GM21717 (cell line): ENCODE results near the gene MAPK1IP1L.
A peak's percentile ranks its signal among the peaks of the same experiment; 100 is the strongest.

ENCODE experiments used
- ATAC-seq: cut with Tn5 transposase; IDR thresholded peaks from one replicate; pipeline ENCODE4 v1.9.1; 2021; ENCODE audit warnings: mild to moderate bottlenecking, moderate library complexity; ENCODE audit not compliant: unreplicated experiment

Gene MAPK1IP1L

GRCh38 chr14:55094292-55095157 is 43.1 kb downstream of the MAPK1IP1L start:
- no peak for ATAC-seq

DNA sequence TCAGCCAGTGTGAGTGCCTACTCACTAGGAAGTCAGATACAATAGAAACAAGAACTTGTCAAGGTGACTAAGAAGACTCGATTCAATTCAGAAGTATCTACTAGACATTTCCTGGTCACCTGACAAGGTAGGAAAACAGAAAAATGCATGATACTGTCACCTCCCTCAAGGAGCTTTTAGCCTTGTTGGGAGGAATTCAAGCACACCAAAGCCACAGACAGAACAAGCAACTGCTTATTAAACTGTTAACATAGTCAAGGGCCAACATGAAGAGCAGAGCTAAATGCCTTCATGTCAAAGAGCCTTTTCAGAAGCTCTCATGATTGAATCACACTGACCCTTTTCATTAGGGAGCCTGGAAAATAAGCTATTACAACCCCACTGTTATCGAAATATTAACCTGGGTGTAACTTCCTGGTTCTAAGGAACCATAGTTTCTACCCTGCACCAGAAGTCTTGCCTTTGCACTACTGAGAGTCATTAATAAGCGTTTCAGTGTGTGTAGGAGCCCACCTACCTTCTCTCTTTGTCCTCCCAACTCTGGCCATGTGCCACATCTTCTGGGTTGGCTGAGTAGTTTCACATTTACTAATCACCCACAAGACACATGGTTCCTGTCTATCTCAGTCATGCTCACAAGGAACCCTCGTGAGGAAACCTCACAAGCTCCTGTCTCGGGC is 46.6 kb downstream of the MAPK1IP1L start:
- ATAC-seq = peak; percentile 71

DNA sequence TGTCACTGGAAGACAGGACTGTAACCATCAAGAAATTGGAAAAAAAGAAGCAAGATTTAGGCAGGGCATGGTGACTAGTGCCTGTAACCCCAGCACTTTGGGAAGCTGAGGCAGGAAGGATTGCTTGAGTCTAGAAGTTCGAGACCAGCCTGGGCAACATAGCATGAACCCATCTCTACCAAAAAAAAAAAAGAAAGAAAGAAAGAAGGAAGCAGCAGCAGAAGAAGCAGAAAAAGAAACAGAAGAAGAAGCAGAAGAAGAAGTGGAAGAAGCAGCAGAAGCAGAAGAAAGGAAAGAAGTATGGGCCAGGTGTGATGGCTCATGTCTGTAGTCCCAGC is 47.1 kb downstream of the MAPK1IP1L start:
- ATAC-seq = no peak

GRCh38 chr14:55099756-55100155 is 48.3 kb downstream of the MAPK1IP1L start:
- ATAC-seq = no peak

GRCh38 chr14:55101698-55102097 is 50.3 kb downstream of the MAPK1IP1L start:
- ATAC-seq = no peak

- ATAC-seq = peak; percentile 67
These were observed 50.7 kb downstream of the MAPK1IP1L start for GRCh38 chr14:55102141-55102621.

GRCh38 chr14:55103005-55103640 is 51.7 kb downstream of the MAPK1IP1L start:
- ATAC-seq = no peak

GRCh38 chr14:55103971-55104954 is 52.8 kb downstream of the MAPK1IP1L start:
- no peak for ATAC-seq

GRCh38 chr14:55105991-55106390 is 54.5 kb downstream of the MAPK1IP1L start:
- no peak for ATAC-seq

GRCh38 chr14:55107766-55108554 is 56.5 kb downstream of the MAPK1IP1L start:
- ATAC-seq = peak; percentile 57

DNA sequence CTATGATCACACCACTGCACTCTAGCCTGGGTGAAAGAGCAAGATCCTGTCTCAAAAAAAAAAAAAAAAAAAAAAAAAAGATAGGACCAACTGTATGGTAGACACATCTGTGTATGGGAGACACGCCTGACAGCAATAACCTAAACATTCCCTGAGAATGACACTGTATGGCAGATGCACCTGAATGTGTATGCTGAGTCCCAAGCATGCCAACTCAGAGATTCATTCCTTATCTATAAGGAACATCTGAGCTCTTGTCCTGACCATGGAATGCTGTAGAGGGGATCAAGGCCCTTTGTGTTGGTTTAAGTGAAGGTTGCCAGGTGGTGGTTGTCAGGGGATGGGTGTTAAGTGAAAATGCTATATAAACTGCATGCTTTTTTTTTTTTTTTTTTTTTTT is 58.4 kb downstream of the MAPK1IP1L start:
- no peak for ATAC-seq

DNA sequence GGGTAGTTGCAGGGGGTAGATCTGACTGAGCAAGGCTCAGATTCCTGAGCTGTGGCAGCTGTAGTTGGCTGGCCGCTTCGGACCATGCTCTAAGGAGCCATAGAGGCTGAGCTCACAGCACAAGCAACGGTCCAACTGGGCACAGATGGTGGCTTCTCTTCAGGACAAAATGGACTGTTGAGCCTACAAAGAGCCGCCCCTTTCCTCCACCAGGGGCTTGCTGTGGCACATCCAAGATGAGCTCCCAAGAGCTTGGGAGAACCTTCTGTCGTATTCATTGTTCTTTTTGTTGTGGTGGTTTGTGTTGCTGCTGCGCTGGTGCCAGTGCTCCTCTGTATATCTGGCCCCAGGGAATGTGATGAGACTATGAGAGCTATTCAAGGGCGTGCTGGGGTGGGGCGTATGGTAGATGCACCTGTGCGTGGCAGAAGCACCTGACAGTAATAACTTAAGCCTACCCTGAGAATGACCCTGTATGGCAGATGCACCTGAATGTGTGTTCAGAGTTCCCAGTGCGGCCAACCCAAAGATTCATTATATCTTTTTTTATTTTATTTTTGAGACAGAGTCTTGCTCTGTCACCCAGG is 59.8 kb downstream of the MAPK1IP1L start:
- no peak for ATAC-seq

DNA sequence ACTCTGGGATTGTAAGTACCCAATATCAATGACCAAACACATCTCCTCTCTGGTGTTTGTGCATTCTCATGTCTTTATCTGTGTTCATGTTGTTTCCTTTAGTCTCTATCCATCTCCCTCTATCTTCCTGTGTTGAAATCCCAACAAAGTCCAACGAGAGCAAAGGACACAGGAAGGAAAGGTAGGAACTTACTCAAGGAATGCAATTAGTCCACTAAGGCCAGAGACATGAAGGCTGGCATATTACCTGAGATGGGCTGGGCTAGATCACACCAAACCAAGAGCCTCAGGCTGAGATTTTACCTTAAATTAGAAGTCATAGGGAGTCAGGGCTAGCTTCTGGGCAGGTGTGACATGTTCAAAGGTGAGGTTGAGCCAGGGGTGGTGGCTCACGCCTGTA is 63.3 kb downstream of the MAPK1IP1L start:
- no peak for ATAC-seq

- no peak for ATAC-seq
These were observed 64.0 kb downstream of the MAPK1IP1L start for GRCh38 chr14:55115460-55115859.

GRCh38 chr14:55115861-55116245 is 64.4 kb downstream of the MAPK1IP1L start:
- ATAC-seq = no peak

DNA sequence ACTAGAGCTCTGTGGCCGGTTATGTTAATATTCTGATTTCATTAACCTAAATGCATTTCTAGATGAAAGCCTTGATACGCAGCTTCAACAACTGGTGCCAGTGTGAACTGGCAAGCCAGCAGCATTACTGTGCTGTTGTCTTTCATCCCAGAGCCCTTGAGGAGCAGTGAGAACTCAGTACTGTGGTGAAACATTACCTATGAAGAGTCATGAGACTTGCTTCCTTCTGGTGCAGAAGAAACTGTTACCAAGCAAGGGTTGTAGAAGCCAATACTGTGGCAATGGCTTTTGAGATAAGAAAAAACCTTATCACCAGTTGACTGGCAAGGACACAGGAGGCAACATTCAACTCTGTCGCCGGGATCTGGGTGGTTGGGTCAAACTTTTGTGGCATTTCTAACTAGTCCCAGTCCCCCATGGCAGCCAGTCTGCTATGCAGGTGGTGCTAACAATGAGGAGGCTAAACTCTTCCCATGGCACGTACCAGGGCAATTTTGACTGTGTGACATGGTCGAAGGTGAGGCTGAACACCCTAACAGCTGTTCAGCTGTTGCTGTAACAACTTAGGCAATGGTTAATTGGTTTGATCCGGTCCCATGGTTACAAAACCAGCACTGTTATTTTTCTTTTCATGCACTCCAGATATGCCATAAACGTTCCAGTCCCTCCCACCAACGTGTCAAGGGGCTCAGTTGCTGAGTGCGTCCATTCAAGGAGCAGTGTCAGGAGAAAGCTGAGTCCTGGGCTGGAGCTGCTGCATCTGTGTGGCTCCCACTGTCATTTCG is 65.0 kb downstream of the MAPK1IP1L start:
- no peak for ATAC-seq

GRCh38 chr14:55117803-55118441 is 66.5 kb downstream of the MAPK1IP1L start:
- ATAC-seq = no peak

DNA sequence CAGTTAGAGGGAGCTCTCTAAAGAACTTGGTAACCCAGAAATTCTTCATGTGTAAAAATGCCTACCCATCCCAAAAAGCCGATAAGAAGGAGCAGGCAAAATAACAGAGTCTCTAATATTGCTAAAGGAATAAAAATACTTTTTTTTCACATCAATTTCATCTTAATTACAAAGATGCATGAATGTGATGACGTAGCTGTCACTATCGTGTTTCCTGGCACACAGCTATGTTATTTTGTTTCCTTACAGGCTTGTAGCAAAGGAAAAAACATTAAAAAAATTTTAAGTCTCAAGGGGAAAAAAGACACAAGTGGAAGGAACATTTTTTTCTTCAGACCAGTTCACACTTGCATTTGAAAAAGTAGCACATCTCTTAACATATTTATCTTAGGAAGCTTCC is 67.3 kb downstream of the MAPK1IP1L start:
- no peak for ATAC-seq
